CD4-positive, alpha-beta T cell (primary cell): ENCODE measurements around the gene BCAS2. TPM values are rescaled to one million over a fixed set of nuclear protein-coding genes. Genes with fewer than 3 reads are reported as not detected.

ENCODE experiments used
- ATAC-seq: fragments of 200-7000 bp; cut with Tn5 transposase; one replicate; pipeline ENCODE4 v1.10.0; 2022; ENCODE audit warnings: mild to moderate bottlenecking; ENCODE audit not compliant: poor library complexity
- CTCF ChIA-PET: fragments of 350-600 bp; sonication (Branson Sonifier 250); formaldehyde crosslinking; loops from one replicate; lab custom pipeline; 2021; ENCODE audit warnings: antibody characterized with exemption, inconsistent platforms; lab: Charles Lee
- POLR2A ChIA-PET: fragments of 350-600 bp; sonication (Branson Sonifier 250); formaldehyde crosslinking; loops from one replicate; lab custom pipeline; 2021; ENCODE audit warnings: antibody characterized with exemption, inconsistent platforms; lab: Charles Lee
- DNase-seq, 14 experiments: peaks; one replicate each; pipeline ENCODE4 v3.0.0-alpha.2; 2013 to 2020; ENCODE audit warnings: mixed read lengths in 2 of 14
- H3K27ac ChIP-seq, 2 donors: one replicate each; pipeline versions ENCODE4 v1.5.1 to v1.7.0; 2013; ENCODE audit warnings: low read length in 2 of 2, low read depth in 1 of 2, mild to moderate bottlenecking in 1 of 2
- H3K27me3 ChIP-seq, 2 experiments: 1 replicate in 1 of 2; 2 replicates in 1 of 2; pipeline versions ENCODE4 v1.6.1 to v1.7.0; 2013; ENCODE audit warnings: low read length in 2 of 2, control low read depth in 1 of 2, mild to moderate bottlenecking in 1 of 2, moderate library complexity in 1 of 2; ENCODE audit not compliant: insufficient read depth in 2 of 2, control insufficient read depth in 1 of 2
- H3K36me3 ChIP-seq: one replicate; pipeline ENCODE4 v1.6.1; 2013; ENCODE audit warnings: low read length, control low read depth; ENCODE audit not compliant: insufficient read depth
- H3K4me1 ChIP-seq: one replicate; pipeline ENCODE4 v1.6.1; 2013; ENCODE audit warnings: low read length, control low read depth; ENCODE audit not compliant: insufficient read depth
- H3K4me3 ChIP-seq: one replicate; pipeline ENCODE4 v1.5.1; 2013; ENCODE audit warnings: mild to moderate bottlenecking, low read length, moderate library complexity
- H3K9me3 ChIP-seq, 2 experiments: 1 replicate in 1 of 2; 2 replicates in 1 of 2; pipeline versions ENCODE4 v1.6.1 to v1.7.0; 2013; ENCODE audit warnings: low read length in 2 of 2, mild to moderate bottlenecking in 2 of 2, control low read depth in 1 of 2, moderate library complexity in 1 of 2; ENCODE audit not compliant: control insufficient read depth in 1 of 2, insufficient read depth in 1 of 2
- H3K27ac Mint-ChIP-seq: one replicate; pipeline ENCODE4 v1.8.0; 2020; ENCODE audit warnings: mixed read lengths
- H3K27me3 Mint-ChIP-seq: one replicate; pipeline ENCODE4 v1.8.0; 2021; ENCODE audit warnings: mixed read lengths
- H3K36me3 Mint-ChIP-seq: one replicate; pipeline ENCODE4 v1.8.0; 2021; ENCODE audit warnings: low read depth, mixed read lengths
- H3K4me1 Mint-ChIP-seq: one replicate; pipeline ENCODE4 v1.8.0; 2021; ENCODE audit warnings: low read depth, mixed read lengths
- H3K4me3 Mint-ChIP-seq: one replicate; pipeline ENCODE4 v1.8.0; 2020; ENCODE audit warnings: mild to moderate bottlenecking, mixed read lengths
- H3K9me3 Mint-ChIP-seq: one replicate; pipeline ENCODE4 v1.8.0; 2020; ENCODE audit warnings: mixed read lengths
- CTCF ChIP-seq: fragments of 200-600 bp; IDR thresholded peaks from one replicate; pipeline ENCODE4 v1.8.0; 2022; ENCODE audit warnings: antibody characterized with exemption, mild to moderate bottlenecking
- intact Hi-C, 2 experiments: fragments of 100-400 bp; cut with DNase I in 1 of 2; cut with micrococcal nuclease in 1 of 2; formaldehyde crosslinking; loops; one replicate each; pipeline versions ENCODE4 v1.15.1 to v1.9.0; 2023 to 2025; cut with DNase I, micrococcal nuclease
- total RNA-seq, 174 experiments: library from RNA in 2 of 174; stranded (reverse) in 2 of 174; gene quantifications; one replicate each; pipeline ENCODE4 v1.2.3 and lab custom pipeline; 2021 to 2026

Gene BCAS2
- total RNA-seq, 2 experiments from 2014 or later = 109 to 111 TPM

DNA sequence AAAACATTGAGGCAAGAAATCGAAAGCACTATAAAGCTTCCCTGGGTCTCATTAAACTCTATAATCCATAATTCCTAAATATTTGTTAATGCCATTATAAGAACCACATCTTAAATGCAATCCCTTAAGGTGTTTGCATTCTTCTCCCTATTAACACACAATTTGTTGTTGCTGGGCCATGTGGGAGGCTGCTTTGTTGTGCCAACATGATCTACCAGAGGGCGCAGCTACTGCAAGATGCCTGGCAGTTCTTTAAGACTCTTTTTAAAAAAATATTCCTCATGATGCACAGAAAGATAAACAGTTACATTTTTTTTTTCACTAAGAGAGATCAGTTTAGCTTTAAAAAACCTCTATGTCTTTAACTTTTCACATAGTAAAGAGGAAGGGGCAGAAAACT lies 39.0 kb upstream of the BCAS2 start:
- Histone ChIP-seq H3K4me1 (no peaks in the 10 kb centered on the region), H3K4me3 (no peak overlapping the region), H3K27me3 (no peaks in the 10 kb centered on the region), H3K27ac (no peak overlapping the region), H3K36me3 (no peaks in the 10 kb centered on the region), H3K9me3 (no peaks in the 10 kb centered on the region)
- DNase-seq (no peak), ATAC-seq (no peak)
- POLR2A ChIA-PET = no interaction called here
- H3K27me3 Mint-ChIP-seq = peaks cover 5% of the 10 kb centered on the region
- H3K4me3 Mint-ChIP-seq = no peak overlapping the region
- no peaks in the 10 kb centered on the region for H3K9me3 Mint-ChIP-seq
- CTCF ChIA-PET = no interaction called here
- TF ChIP-seq CTCF = no peak
- no peaks in the 10 kb centered on the region for H3K4me1 Mint-ChIP-seq
- intact Hi-C loops = no loop called here
- no peaks in the 10 kb centered on the region for H3K36me3 Mint-ChIP-seq
- H3K27ac Mint-ChIP-seq = no peak overlapping the region

GRCh38 chr1:114618606-114619005 lies 37.2 kb upstream of the BCAS2 start:
- H3K27ac ChIP-seq = no peak overlapping the region
- no peaks in the 10 kb centered on the region for H3K36me3 ChIP-seq
- H3K27ac Mint-ChIP-seq = no peak overlapping the region
- intact Hi-C loops = no loop called here
- H3K27me3 ChIP-seq = peaks cover 2 to 5% of the 10 kb centered on the region in 2 experiments
- H3K4me1 ChIP-seq = no peaks in the 10 kb centered on the region
- no peak overlapping the region for H3K4me3 ChIP-seq
- no peak for TF ChIP-seq CTCF
- no peak overlapping the region for H3K4me3 Mint-ChIP-seq
- H3K27me3 Mint-ChIP-seq = peaks cover 9% of the 10 kb centered on the region
- H3K36me3 Mint-ChIP-seq = no peaks in the 10 kb centered on the region
- no peaks in the 10 kb centered on the region for H3K9me3 ChIP-seq
- no peak for DNase-seq
- CTCF ChIA-PET = no interaction called here
- POLR2A ChIA-PET = no interaction called here
- no peaks in the 10 kb centered on the region for H3K9me3 Mint-ChIP-seq
- no peak for ATAC-seq
- no peaks in the 10 kb centered on the region for H3K4me1 Mint-ChIP-seq

DNA sequence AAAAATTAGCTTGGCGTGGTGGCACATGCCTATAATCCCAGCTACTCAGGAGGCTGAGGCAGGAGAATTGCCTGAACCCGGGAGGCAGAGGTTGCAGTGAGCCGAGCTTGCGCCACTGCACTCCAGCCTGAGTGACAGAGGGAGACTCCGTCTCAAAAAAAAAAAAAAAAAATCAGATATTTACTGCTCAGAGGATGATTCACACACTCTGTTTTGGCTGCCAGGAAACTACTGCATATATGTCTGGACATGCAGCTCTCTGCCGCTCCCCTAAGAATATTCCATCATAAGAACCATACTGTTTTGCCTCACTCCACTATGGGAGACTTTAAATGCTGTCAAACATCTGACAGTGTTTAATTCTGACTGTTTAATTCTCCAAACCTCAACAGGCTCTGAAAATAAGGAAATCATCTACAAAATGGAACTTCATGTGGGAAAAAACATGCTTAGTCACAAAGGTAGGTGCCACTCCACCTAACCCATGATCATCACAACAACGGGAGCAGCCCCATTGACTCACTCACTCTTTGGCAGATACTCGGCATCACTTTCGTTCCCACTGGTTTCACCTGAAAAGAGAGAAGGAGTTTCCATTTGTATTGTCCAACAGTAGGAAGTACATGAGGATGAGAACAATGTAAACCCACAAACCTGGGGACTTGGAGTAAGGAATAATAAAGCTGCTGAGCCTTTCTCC lies 29.3 kb upstream of the BCAS2 start:
- Mint-ChIP-seq H3K4me1 (no peaks in the 10 kb centered on the region), H3K4me3 (no peak overlapping the region), H3K36me3 (no peaks in the 10 kb centered on the region), H3K27me3 (peaks cover 18% of the 10 kb centered on the region), H3K27ac (no peak overlapping the region), H3K9me3 (no peaks in the 10 kb centered on the region)
- Histone ChIP-seq H3K27ac (no peak overlapping the region), H3K4me1 (no peaks in the 10 kb centered on the region), H3K36me3 (no peaks in the 10 kb centered on the region), H3K9me3 (no peaks in the 10 kb centered on the region), H3K4me3 (no peak overlapping the region), H3K27me3 (peaks cover 2 to 5% of the 10 kb centered on the region in 2 experiments)
- TF ChIP-seq CTCF = no peak
- CTCF ChIA-PET = no interaction called here
- ATAC-seq = no peak
- POLR2A ChIA-PET = no interaction called here
- intact Hi-C loops = no loop called here
- DNase-seq = no peak
